ENCODE data around the gene COL4A2. TPM values are rescaled to one million over a fixed set of nuclear protein-coding genes. Genes with fewer than 3 reads are reported as not detected.

COL4A2 gene
- total RNA-seq, 1 experiment from 2014 or later, result 74.5 TPM

DNA sequence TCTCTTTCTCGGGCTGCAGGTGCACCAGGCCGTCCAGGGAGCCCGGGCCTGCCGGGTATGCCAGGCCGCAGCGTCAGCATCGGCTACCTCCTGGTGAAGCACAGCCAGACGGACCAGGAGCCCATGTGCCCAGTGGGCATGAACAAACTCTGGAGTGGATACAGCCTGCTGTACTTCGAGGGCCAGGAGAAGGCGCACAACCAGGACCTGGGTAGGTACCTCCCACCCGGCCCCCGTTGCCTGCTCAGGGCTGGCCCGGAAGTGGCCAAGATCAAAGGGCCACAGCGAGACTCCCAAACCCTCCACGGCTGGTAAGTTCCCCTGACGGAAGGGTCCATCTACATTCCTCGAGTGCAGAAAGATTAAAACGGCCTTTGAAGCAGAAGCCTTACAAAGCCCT, 199.3 kb downstream of the COL4A2 start:
- Histone ChIP-seq H3K4me2 (ENCODE audit: low read length) (no peak overlapping the region), H3K27me3 (ENCODE audit: low read length) (no peaks in the 10 kb centered on the region), H3K9me3 (ENCODE audit: low read length) (no peaks in the 10 kb centered on the region), H3K9me2 (replicated peaks; ENCODE audit: low read length) (no peaks in the 10 kb centered on the region), H3K4me1 (ENCODE audit: insufficient read depth, low read length) (peaks cover 11% of the 10 kb centered on the region), H2AFZ (ENCODE audit: low read length) (no peak overlapping the region), H3K36me3 (ENCODE audit: low read depth, low read length) (no peaks in the 10 kb centered on the region), H3K79me2 (ENCODE audit: low read length) (no peaks in the 10 kb centered on the region), H3K27ac (ENCODE audit: low read length) (peak overlapping the region; percentile 61; the same call in 1 of the 2 replicates), H4K20me1 (ENCODE audit: low read length) (no peaks in the 10 kb centered on the region), H3K4me3 (ENCODE audit: low read length) (no peak overlapping the region), H3K9ac (ENCODE audit: low read length) (no peak overlapping the region), H3F3A (ENCODE audit: low read length, unreplicated experiment) (no peaks in the 10 kb centered on the region)
- CTCF ChIA-PET, result no interaction called here
- TF ChIP-seq EZH2phosphoT487 (IDR thresholded peaks at IDR 0.05; ENCODE audit: borderline replicate concordance, low read length) (no peak), EZH2 (IDR thresholded peaks at IDR 0.05; ENCODE audit: low read length, unreplicated experiment) (no peak)
- TF ChIP-seq, protein P1, sequence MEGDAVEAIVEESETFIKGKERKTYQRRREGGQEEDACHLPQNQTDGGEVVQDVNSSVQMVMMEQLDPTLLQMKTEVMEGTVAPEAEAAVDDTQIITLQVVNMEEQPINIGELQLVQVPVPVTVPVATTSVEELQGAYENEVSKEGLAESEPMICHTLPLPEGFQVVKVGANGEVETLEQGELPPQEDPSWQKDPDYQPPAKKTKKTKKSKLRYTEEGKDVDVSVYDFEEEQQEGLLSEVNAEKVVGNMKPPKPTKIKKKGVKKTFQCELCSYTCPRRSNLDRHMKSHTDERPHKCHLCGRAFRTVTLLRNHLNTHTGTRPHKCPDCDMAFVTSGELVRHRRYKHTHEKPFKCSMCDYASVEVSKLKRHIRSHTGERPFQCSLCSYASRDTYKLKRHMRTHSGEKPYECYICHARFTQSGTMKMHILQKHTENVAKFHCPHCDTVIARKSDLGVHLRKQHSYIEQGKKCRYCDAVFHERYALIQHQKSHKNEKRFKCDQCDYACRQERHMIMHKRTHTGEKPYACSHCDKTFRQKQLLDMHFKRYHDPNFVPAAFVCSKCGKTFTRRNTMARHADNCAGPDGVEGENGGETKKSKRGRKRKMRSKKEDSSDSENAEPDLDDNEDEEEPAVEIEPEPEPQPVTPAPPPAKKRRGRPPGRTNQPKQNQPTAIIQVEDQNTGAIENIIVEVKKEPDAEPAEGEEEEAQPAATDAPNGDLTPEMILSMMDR (conservative IDR thresholded peaks at IDR 0.05; ENCODE audit: low read depth, low read length), result no peak
- no TSS peak for BruUV-seq (replicated peaks)
- ATAC-seq (no peak), DNase-seq (no peak)
- intact Hi-C loops (cut with micrococcal nuclease), result no loop called here
- POLR2A ChIA-PET (ENCODE audit: unreplicated experiment), result no interaction called here

GRCh38 chr13:110506859-110507566, 199.9 kb downstream of the COL4A2 start:
- ChIA-PET CTCF (interaction anchor here (1.0 kb wide), 1 partner anchor 51 kb away, joined by 3 read pairs; no protein-coding TSS in a partner anchor), POLR2A (ENCODE audit: unreplicated experiment) (no interaction called here)
- peak overlapping the region; percentile 33; the same call in 1 of the 2 replicates for H3K9ac ChIP-seq (ENCODE audit: low read length)
- peak overlapping the region; percentile 44 for H3K4me2 ChIP-seq (ENCODE audit: low read length)
- no TSS peak for BruUV-seq (replicated peaks)
- H2AFZ ChIP-seq (ENCODE audit: low read length), result no peak overlapping the region
- H3K4me1 ChIP-seq (ENCODE audit: insufficient read depth, low read length), result peaks cover 11% of the 10 kb centered on the region
- H3K4me3 ChIP-seq (ENCODE audit: low read length), result no peak overlapping the region
- no peaks in the 10 kb centered on the region for H3K79me2 ChIP-seq (ENCODE audit: low read length)
- DNase-seq (peak; percentile 56), ATAC-seq (peak; percentile 81)
- no peaks in the 10 kb centered on the region for H3K9me3 ChIP-seq (ENCODE audit: low read length)
- H3K9me2 ChIP-seq (replicated peaks; ENCODE audit: low read length), result no peaks in the 10 kb centered on the region
- no peak for TF ChIP-seq EZH2 (IDR thresholded peaks at IDR 0.05; ENCODE audit: low read length, unreplicated experiment)
- TF ChIP-seq, protein P1 (conservative IDR thresholded peaks at IDR 0.05; ENCODE audit: low read depth, low read length), result no peak
- TF ChIP-seq EZH2phosphoT487 (IDR thresholded peaks at IDR 0.05; ENCODE audit: borderline replicate concordance, low read length), result no peak
- peak overlapping the region; percentile 61 for H3K27ac ChIP-seq (ENCODE audit: low read length)
- no peaks in the 10 kb centered on the region for H3K27me3 ChIP-seq (ENCODE audit: low read length)
- intact Hi-C loops (cut with micrococcal nuclease), result no loop called here
- H3F3A ChIP-seq (ENCODE audit: low read length, unreplicated experiment), result no peaks in the 10 kb centered on the region
- no peaks in the 10 kb centered on the region for H4K20me1 ChIP-seq (ENCODE audit: low read length)
- no peaks in the 10 kb centered on the region for H3K36me3 ChIP-seq (ENCODE audit: low read depth, low read length)
